GM18507 (cell line): Measurements from ENCODE around the gene CETN1.
A peak's percentile ranks its signal among the peaks of the same experiment; 100 is the strongest.

ENCODE experiments used
- DNase-seq: peaks from one replicate; pipeline ENCODE4 v3.0.0; 2011; ENCODE audit warnings: low read depth; ENCODE audit not compliant: insufficient read length; ENCODE audit errors: extremely low spot score
- FAIRE-seq: peaks from 2 replicates; lab custom pipeline; 2011; peaks lifted over from hg19 to GRCh38; lab: Jason Lieb, UNC

Gene CETN1

DNA sequence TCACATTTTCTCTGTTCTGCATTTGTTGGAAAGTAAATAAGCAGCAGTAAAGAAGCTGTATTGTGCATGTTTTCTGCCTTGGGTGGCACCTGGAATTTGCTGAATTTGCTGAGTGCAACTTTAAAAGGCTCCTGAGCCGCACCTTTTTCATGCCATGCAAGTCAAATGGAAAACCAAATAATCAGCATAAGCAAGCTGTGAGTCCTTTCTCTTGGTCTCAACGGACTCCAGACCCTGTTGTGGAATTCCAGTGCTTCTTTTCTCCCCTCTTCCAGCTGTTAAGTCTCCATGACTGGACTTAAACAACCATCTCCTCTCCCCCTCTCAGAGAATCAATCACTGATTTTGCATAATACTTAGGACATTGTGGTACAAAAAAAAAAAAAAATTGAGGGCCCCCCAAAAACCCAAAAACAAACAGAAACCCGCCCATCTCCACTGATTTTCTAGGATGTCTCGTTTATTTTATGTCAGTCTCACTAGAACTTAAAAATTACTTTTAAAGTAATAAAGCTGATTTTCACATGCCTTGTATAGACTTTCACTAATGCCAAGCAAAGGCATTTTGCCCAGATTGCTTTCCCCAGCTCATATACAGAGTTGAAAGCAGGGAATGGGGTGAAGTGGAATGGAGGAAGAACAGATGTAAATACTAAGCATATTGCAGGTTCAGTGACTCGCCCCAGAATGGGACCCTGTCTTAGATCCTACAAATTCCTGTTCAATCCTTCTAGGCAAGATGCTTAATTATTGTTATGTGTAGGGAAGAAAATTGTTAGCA, 5.1 kb upstream of the CETN1 start:
- DNase-seq = no peak
- FAIRE-seq = no peak

DNA sequence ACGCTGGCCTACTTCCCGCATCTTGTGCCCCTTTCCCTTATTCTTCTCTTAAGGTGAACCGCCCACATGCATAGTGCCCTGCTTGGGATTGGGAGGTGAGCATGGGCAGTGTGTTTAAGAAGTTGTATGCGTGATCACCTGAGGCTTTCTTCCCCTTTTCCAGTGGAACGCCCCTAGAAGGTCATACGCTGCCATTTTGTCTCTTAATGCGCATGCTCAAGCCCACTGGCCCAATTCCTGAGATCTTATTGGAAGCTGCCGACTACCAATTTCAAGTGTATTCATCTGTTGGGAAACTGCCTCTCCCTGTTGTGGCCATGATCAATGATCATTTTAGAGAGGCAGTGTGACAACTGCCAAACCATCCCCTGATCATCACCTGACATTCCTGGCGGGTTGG, 3.3 kb upstream of the CETN1 start:
- FAIRE-seq (no peak), DNase-seq (no peak)

DNA sequence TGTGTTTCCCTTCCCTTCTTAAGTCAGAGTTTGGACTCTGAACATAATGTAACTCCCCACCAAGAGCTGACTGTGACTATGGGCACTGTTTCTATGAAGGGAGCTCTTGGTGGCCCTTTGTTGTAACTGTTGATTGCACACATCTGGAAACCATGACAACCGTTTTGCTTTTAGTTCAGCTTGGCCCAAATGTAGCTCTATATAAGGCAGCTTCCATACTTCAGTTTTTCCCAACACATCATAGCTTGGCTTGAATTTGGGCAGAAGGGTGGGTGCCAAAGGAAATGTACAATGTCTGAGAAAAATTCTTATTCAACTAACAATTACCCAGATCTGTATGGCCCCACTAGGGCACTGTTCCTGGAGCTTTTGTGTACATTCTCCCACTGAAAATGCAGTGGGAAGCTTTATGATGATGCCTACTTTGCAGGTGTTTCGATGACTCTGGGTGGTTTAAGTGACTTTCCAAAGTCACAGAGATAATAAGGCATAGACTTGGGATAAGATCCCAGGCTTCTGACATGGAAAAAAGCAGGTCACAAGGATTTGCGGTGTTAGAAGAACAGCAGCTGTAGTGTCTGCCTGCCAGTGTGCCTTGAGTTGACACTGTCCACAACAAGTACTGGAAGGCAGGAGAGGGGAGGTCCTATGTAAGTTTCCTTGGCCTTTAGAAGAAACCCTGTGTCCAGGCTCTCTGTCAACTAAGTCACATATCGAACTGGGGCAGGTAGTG, 2.4 kb upstream of the CETN1 start:
- DNase-seq (no peak), FAIRE-seq (no peak)

- no peak for FAIRE-seq
Observed at GRCh38 chr18:579238-579637, 942 bp upstream of the CETN1 start.

GRCh38 chr18:581096-581495, 916 bp downstream of the CETN1 start:
- FAIRE-seq = no peak
- DNase-seq = no peak

More at GRCh38 chr18:579238-579637, 942 bp upstream of the CETN1 start:
- no peak for DNase-seq

DNA sequence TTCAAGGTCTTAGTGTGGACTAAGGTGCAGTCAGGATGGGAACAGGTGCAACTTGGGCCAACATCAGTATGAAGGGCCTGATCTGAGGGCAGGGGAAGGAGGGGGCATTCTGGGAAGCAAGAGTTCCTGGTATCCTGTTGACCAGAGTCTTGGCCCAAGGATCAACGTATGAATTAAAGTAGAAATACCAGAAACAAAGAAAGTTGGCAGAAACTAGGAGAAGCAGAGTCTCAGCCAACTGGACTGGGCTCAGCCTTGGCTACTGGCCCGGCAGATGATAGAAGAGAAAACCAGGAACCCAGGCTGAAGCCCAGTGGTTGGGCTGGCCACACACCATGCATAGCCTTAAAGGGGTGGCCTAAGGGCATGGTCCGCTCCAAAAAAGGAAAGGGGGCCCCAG, 2.3 kb downstream of the CETN1 start:
- no peak for FAIRE-seq
- DNase-seq = no peak

GRCh38 chr18:595068-595467, 14.9 kb downstream of the CETN1 start:
- no peak for FAIRE-seq
- no peak for DNase-seq

- FAIRE-seq (no peak), DNase-seq (no peak)
Observed at GRCh38 chr18:595571-595970, 15.4 kb downstream of the CETN1 start.

DNA sequence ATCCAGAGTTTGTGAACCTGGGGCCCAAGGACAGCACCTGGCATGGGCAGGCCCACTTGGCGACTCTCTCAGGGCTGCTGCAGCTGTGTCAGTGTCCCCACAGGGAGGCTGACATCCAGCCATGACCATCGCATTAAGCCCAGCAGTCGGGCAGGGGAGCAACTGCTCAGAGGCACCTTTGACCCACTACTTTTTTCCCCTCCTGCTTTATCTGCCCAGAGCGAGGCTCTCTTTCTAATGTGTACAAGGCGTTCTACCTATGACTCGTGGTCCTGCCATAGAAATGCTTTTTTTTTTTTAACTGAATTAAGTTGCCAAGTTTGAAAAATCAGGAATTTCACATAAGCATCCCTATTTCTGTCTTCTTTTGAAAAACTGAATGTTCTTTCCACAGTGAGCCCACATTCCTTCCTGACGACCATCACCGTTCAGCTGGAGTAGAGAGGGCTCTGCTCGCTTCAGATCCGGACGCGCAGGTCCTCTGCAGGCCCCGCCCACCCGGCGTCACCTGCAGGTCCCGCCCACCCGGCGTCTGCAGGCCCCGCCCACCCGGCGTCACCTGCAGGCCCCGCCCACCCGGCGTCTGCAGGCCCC, 16.2 kb downstream of the CETN1 start:
- DNase-seq (no peak), FAIRE-seq (no peak)

DNA sequence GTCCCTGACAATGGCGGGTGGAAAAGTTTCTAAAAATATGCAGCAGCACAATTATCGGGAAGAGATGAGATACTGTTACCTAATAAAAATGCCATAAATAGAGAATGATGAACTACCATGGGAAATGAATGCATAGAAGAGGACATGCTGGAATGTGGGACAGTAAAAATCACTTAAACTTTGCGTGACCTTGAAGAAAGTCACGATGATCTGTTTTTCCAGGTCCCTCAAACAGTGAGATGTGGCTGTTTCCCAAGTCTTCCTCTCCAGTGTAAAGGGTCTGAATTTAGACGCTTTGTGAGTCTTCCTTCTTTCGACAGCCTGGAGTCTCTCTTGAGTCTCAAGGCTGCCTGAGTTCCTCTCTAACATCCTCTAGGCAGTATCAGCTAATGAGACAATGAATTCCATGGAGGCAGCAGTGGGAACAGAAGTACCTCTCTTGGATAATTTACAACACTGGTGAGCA, 18.0 kb downstream of the CETN1 start:
- FAIRE-seq (no peak), DNase-seq (no peak)

- DNase-seq (no peak), FAIRE-seq (no peak)
Observed at GRCh38 chr18:600107-600506, 19.9 kb downstream of the CETN1 start.

- FAIRE-seq (no peak), DNase-seq (no peak)
Observed at GRCh38 chr18:604771-605170, 24.6 kb downstream of the CETN1 start.

- FAIRE-seq = no peak
- DNase-seq = no peak
Observed at GRCh38 chr18:607930-608329, 27.8 kb downstream of the CETN1 start.

GRCh38 chr18:610214-610928, 30.2 kb downstream of the CETN1 start:
- no peak for FAIRE-seq
- no peak for DNase-seq

GRCh38 chr18:612156-612555, 32.0 kb downstream of the CETN1 start:
- FAIRE-seq = no peak
- no peak for DNase-seq

- FAIRE-seq = no peak
Observed at GRCh38 chr18:614193-614592, 34.0 kb downstream of the CETN1 start.

DNA sequence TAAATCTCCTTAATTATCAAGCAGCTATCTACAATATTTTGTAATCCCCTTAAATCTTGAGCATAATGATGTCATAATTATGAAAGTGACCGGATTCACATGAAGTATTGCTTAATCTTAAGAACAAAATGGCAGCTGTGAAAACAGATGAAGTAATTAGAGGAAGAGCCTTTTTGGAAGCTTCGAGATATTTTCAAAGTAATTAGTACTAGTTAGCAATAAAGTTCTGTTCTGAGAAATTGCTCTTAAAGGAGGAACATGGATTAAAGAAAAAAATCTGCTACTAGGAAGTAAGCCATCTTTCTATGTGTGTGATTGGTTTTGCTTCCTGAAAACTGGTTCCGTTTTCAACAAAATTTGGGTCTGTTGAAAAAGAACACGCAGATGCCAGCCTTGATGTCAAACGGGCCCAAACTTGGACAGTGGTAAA, 34.9 kb downstream of the CETN1 start:
- FAIRE-seq (no peak), DNase-seq (no peak)

More at GRCh38 chr18:614193-614592, 34.0 kb downstream of the CETN1 start:
- no peak for DNase-seq

DNA sequence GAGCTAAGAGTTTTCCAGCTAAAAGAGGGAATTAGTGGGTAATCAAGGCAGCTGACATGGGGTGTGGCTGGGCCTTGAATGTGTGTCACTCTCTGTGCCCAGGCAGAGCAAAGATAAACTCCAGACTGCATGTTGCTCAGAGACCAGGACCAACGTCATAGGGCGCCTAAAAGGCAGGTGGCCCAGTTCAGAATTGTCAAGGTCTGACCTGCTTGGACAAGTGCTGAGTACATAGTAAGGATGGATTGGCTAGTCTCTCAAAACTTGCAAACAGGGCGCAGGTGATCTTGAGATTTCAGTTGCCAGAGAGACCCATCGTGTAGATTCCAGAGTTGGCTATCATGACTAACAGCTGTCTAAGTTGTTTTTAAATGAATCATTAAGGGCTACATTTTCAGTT, 35.6 kb downstream of the CETN1 start:
- FAIRE-seq (no peak), DNase-seq (no peak)

DNA sequence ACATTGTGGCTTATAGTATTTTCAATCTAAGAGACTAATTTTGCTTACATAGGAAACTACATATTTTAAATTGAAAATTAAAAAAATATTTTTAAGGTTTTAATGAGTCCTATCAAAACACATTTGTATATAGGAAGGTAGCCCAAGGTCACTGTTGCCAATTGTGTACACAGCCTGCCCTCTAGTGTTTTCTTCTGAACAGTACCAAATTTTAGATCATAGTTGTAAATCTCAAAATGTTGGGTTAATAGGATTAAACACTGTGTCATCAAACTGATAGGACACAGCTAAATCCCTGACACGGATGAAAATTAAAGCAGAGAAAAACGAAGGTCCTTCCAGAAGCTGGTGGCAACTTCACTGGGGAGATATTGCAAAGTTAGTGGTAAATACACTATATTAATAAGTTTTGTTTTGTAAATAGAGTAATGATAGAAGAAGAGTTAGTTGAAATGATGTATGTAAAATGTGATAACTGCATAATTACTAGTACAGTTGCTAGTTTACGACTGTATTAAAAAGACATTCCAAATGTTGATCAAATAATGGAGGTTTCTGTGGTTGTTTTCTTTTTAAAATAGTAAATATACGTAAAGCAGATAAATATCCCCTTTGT, 36.3 kb downstream of the CETN1 start:
- peak; percentile 55 for FAIRE-seq
- peak; percentile 20 for DNase-seq
